ENCODE data around the gene TLE2. TPM values are rescaled to one million over a fixed set of nuclear protein-coding genes. Genes with fewer than 3 reads are reported as not detected.
"Not testable (repeated sequence)": the region's sequence is repeated elsewhere in the genome, so short reads cannot be mapped to it uniquely, and the experiment has no call there.

TLE2 gene
- polyA plus RNA-seq, 6 donors from 2014 or later = 0.84 to 2.3 (median 1.9) TPM; not detected in 1

GRCh38 chr19:3053218-3053621 is 24.1 kb upstream of the TLE2 start:
- peaks cover 27 to 33% (median 28%) of the 10 kb centered on the region in 3 donors for H3K4me1 Mint-ChIP-seq
- H3K27me3 Mint-ChIP-seq = no peaks in the 10 kb centered on the region
- peaks cover 5 to 18% of the 10 kb centered on the region in 2 donors for H3K36me3 Mint-ChIP-seq
- ATAC-seq (ENCODE audit: low read depth in 2 of 2) (peak in 1 of 2 donors; percentile 11), DNase-seq (no peak)
- H3K9me3 Mint-ChIP-seq = no peaks in the 10 kb centered on the region
- no peak overlapping the region for H3K4me3 Mint-ChIP-seq
- H3K27ac Mint-ChIP-seq = peak overlapping the region in 1 of 6 donors; percentile 67

GRCh38 chr19:3050016-3050415 is 20.9 kb upstream of the TLE2 start:
- peaks cover 15 to 36% (median 19%) of the 10 kb centered on the region in 3 donors for H3K4me1 Mint-ChIP-seq
- ATAC-seq (ENCODE audit: low read depth in 2 of 2); DNase-seq; H3K36me3 Mint-ChIP-seq; H3K9me3 Mint-ChIP-seq; H3K27me3 Mint-ChIP-seq: not testable (repeated sequence)
- H3K4me3 Mint-ChIP-seq = peak overlapping the region in 1 of 8 donors; percentile 29
- peak overlapping the region in 1 of 6 donors; percentile 49 for H3K27ac Mint-ChIP-seq

GRCh38 chr19:3049089-3049488 is 20.0 kb upstream of the TLE2 start:
- H3K36me3 Mint-ChIP-seq = no peaks in the 10 kb centered on the region
- no peak for DNase-seq
- peak overlapping the region in 3 of 8 donors; percentile 12 to 62 (median 52) for H3K4me3 Mint-ChIP-seq
- H3K4me1 Mint-ChIP-seq = peaks cover 14 to 29% (median 15%) of the 10 kb centered on the region in 3 donors
- H3K27me3 Mint-ChIP-seq = no peaks in the 10 kb centered on the region
- no peak overlapping the region for H3K27ac Mint-ChIP-seq
- H3K9me3 Mint-ChIP-seq = no peaks in the 10 kb centered on the region
- no peak for ATAC-seq (ENCODE audit: low read depth in 2 of 2)

- Mint-ChIP-seq H3K9me3 (no peaks in the 10 kb centered on the region), H3K4me1 (peaks cover 14 to 29% (median 15%) of the 10 kb centered on the region in 3 donors), H3K27ac (no peak overlapping the region)
Observed at GRCh38 chr19:3048190-3048533, 19.1 kb upstream of the TLE2 start.

GRCh38 chr19:3047496-3048189 is 18.6 kb upstream of the TLE2 start:
- Mint-ChIP-seq H3K4me3 (peak overlapping the region; percentile 79 to 99 (median 90)), H3K4me1 (peaks cover 17 to 28% (median 17%) of the 10 kb centered on the region in 3 donors), H3K36me3 (no peaks in the 10 kb centered on the region), H3K27ac (peak overlapping the region in 5 of 6 donors; percentile 48 to 98 (median 84)), H3K9me3 (no peaks in the 10 kb centered on the region), H3K27me3 (peaks cover 0 to under 1% (median 0%) of the 10 kb centered on the region in 3 donors)
- DNase-seq = peak; percentile 50
- peak; percentile 84 to 87 for ATAC-seq (ENCODE audit: low read depth in 2 of 2)

More at GRCh38 chr19:3048190-3048533, 19.1 kb upstream of the TLE2 start:
- no peaks in the 10 kb centered on the region for H3K27me3 Mint-ChIP-seq
- ATAC-seq (ENCODE audit: low read depth in 2 of 2) = no peak
- H3K4me3 Mint-ChIP-seq = peak overlapping the region; percentile 79 to 99 (median 90)
- H3K36me3 Mint-ChIP-seq = no peaks in the 10 kb centered on the region
- no peak for DNase-seq

GRCh38 chr19:3046698-3047495 is 17.8 kb upstream of the TLE2 start:
- Mint-ChIP-seq H3K27me3 (peaks cover 0 to 4% (median 0%) of the 10 kb centered on the region in 3 donors), H3K27ac (peak overlapping the region in 1 of 6 donors; percentile 77), H3K4me3 (peak overlapping the region; percentile 79 to 99 (median 90)), H3K9me3 (no peaks in the 10 kb centered on the region), H3K4me1 (peaks cover 21 to 29% (median 23%) of the 10 kb centered on the region in 3 donors), H3K36me3 (no peaks in the 10 kb centered on the region)
- DNase-seq (no peak), ATAC-seq (ENCODE audit: low read depth in 2 of 2) (peak in 1 of 2 donors; percentile 5)

- Mint-ChIP-seq H3K27me3 (peaks cover 0 to 4% (median 0%) of the 10 kb centered on the region in 3 donors), H3K4me3 (peak overlapping the region in 7 of 8 donors; percentile 51 to 72 (median 63)), H3K27ac (no peak overlapping the region), H3K36me3 (no peaks in the 10 kb centered on the region), H3K4me1 (peaks cover 25 to 34% (median 28%) of the 10 kb centered on the region in 3 donors), H3K9me3 (no peaks in the 10 kb centered on the region)
- DNase-seq (no peak), ATAC-seq (ENCODE audit: low read depth in 2 of 2) (no peak)
Observed at GRCh38 chr19:3045885-3046697, 17.0 kb upstream of the TLE2 start.

- H3K4me3 Mint-ChIP-seq = peak overlapping the region in 2 of 8 donors; percentile 46 to 52
- H3K9me3 Mint-ChIP-seq = no peaks in the 10 kb centered on the region
- H3K27ac Mint-ChIP-seq = no peak overlapping the region
- DNase-seq (no peak), ATAC-seq (ENCODE audit: low read depth in 2 of 2) (no peak)
- H3K36me3 Mint-ChIP-seq = no peaks in the 10 kb centered on the region
- peaks cover 25 to 34% (median 28%) of the 10 kb centered on the region in 3 donors for H3K4me1 Mint-ChIP-seq
- H3K27me3 Mint-ChIP-seq = peaks cover 0 to 4% (median 0%) of the 10 kb centered on the region in 3 donors
Observed at GRCh38 chr19:3045191-3045590, 16.1 kb upstream of the TLE2 start.

- Mint-ChIP-seq H3K36me3 (no peaks in the 10 kb centered on the region), H3K4me1 (peaks cover 25 to 26% (median 26%) of the 10 kb centered on the region in 3 donors), H3K27me3 (peaks cover 0 to 4% (median 0%) of the 10 kb centered on the region in 3 donors), H3K27ac (no peak overlapping the region), H3K4me3 (peak overlapping the region in 5 of 8 donors; percentile 9 to 83 (median 47)), H3K9me3 (no peaks in the 10 kb centered on the region)
- DNase-seq (no peak), ATAC-seq (ENCODE audit: low read depth in 2 of 2) (peak in 1 of 2 donors; percentile 11)
Observed at GRCh38 chr19:3042621-3043267, 13.7 kb upstream of the TLE2 start.

- H3K9me3 Mint-ChIP-seq = no peaks in the 10 kb centered on the region
- no peak overlapping the region for H3K27ac Mint-ChIP-seq
- H3K36me3 Mint-ChIP-seq = no peaks in the 10 kb centered on the region
- DNase-seq (no peak), ATAC-seq (ENCODE audit: low read depth in 2 of 2) (no peak)
- peak overlapping the region in 5 of 8 donors; percentile 23 to 79 (median 40) for H3K4me3 Mint-ChIP-seq
- H3K4me1 Mint-ChIP-seq = peaks cover 21 to 27% (median 23%) of the 10 kb centered on the region in 3 donors
- peaks cover 0 to 4% (median 0%) of the 10 kb centered on the region in 3 donors for H3K27me3 Mint-ChIP-seq
Observed at GRCh38 chr19:3041761-3042620, 12.9 kb upstream of the TLE2 start.

GRCh38 chr19:3041327-3041726 is 12.2 kb upstream of the TLE2 start:
- no peak for ATAC-seq (ENCODE audit: low read depth in 2 of 2)
- H3K27me3 Mint-ChIP-seq = peaks cover 0 to 4% (median 0%) of the 10 kb centered on the region in 3 donors
- peak overlapping the region in 1 of 8 donors; percentile 23 for H3K4me3 Mint-ChIP-seq
- H3K9me3 Mint-ChIP-seq = no peaks in the 10 kb centered on the region
- peak overlapping the region in 2 of 6 donors; percentile 77 to 91 for H3K27ac Mint-ChIP-seq
- no peak for DNase-seq
- H3K4me1 Mint-ChIP-seq = peaks cover 21 to 32% (median 30%) of the 10 kb centered on the region in 3 donors
- no peaks in the 10 kb centered on the region for H3K36me3 Mint-ChIP-seq

- Mint-ChIP-seq H3K9me3 (peaks cover 0 to 5% (median 0%) of the 10 kb centered on the region in 7 donors), H3K36me3 (no peaks in the 10 kb centered on the region), H3K27ac (no peak overlapping the region), H3K27me3 (peaks cover 0 to 6% (median 0%) of the 10 kb centered on the region in 3 donors), H3K4me1 (peaks cover 31 to 46% (median 38%) of the 10 kb centered on the region in 3 donors), H3K4me3 (peak overlapping the region in 1 of 8 donors; percentile 29)
- DNase-seq (no peak), ATAC-seq (ENCODE audit: low read depth in 2 of 2) (no peak)
Observed at GRCh38 chr19:3039641-3040077, 10.6 kb upstream of the TLE2 start.

All from naive B cell (primary cell).